ENCODE data around the gene LPA.

LPA gene

DNA sequence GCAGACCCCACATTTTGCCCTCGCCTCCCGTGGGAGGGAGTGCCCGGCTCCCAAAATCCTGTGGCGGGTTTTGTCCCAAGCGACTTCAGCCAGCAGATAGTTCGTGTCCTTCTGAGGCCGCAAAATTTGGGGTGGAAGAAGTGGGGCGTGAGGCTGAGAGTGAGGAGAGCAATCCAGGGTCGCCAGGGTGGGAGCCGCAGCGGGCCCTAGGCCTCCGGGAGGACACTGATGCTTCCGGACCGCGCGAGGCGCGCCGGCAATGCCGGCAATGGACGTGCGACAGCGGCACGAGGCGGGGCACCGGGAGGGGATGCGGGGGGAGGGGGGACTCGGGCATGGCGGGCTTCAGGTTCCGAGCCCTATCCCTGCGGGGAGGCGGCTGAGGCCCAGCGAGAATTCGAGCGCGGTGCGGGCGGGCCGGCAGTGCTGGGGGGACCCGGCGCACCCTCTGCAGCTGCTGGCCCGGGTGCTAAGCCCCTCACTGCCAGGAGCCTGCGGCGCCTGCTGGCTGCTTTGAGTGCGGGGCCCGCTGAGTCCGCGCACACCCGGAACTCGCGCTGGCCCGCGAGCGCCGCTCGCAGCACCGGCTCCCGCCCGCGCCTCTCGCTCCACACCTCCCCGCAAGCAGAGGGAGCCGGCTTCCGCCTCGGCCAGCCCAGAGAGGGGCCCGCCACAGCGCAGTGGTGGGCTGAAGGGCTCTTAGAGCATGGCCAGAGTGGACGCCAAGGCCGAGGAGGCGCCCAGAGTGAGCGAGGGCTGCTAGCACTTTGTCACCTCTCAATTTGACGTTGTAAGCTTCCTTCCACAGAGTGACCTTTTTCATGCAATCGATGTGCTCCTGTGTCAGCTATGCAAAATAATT lies 143.8 kb downstream of the LPA start:
- DNase-seq (ENCODE audit: low read depth in 2 of 3, low spot score in 2 of 3), result peak; percentile 10 to 74 (median 55)

DNA sequence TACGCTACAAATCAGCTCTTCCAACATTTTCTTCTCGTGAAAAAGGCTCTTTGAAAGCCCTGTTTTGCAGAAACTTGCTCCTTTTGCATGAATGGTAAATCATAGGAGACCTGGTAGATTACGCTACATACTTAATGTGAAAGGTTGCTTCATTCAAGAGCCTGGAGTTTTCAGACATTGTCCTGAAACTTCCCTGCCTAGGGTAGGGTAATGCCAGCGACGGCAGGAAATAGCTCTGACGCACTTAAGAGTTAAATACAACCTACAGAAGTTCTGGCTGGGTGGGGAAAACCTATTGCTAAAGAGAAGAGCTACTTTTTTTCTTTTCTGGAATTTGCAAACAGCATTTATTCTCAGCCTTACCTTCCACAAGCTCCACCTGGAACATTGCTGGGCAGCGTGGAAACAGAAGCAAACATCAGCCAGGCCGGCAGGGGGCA lies 144.5 kb downstream of the LPA start:
- peak in 1 of 3 experiments; percentile 72 for DNase-seq (ENCODE audit: low read depth in 2 of 3, low spot score in 2 of 3)

DNA sequence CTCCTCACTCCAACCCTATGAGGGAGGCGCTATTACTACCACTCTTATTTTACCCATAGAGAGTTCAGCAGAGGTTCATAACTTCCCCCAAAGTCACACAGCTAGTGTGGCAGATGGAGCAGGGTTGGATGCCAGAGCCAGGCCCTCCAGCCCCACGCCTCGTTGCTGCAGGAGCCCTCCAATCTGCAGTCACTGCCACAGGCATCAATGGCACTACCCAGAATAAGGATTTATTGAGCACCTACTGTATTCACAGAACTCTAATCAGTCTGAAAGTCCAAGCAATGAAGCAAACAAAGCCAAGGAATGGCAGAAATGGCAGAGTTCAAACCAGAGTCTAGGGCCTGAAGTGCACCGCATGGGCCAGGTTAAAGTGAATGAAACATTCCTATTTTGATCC lies 144.9 kb downstream of the LPA start:
- no peak for DNase-seq (ENCODE audit: low read depth in 2 of 3, low spot score in 2 of 3)

DNA sequence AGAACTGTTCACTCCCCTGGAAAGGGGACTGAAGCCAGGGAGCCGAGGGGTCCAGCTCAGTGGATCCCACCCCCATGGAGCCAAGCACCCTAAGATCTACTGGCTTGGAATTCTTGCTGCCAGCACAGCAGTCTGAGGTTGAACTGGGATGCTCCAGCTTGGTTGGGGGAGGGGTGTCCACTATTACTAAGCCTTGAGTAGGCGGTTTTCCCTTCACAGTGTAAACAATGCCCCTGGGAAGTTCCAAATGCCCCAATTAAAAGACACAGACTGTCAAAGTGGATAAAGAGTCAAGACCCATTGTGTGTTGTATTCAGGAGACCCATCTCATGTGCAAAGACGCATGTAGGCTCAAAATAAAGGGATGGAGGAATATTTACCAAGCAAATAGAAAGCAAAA lies 150.2 kb downstream of the LPA start:
- DNase-seq (ENCODE audit: low read depth in 2 of 3, low spot score in 2 of 3), result no peak

DNA sequence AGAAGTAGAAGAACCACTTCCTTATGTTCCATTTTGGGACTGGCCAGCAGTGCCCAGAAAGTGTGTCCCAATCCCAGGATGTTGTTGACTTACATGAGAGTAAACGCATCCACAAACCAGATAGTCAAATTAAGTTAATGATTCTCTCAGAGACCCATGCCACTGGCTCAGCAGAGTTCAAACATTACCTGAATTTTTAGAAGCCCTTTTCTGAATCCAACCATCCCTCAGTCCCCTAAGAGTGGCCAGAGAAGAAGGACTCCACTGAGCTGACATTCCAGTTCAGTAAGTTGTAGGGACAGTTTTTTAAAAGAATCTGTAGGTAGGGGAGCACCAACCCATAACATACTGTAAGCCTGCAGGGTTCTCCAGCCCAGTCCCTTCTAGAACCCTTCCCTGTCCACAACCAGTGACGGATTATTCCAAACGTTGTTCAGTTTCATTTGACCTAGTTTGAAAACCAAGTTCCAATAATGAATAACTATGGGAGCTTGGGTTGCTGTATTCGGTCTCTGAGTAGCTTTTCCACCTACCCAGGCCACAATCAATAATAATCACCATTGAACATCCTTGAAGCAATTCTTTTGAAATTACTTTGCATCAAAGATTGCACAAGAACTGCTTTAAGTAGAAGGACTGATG lies 153.0 kb downstream of the LPA start:
- DNase-seq (ENCODE audit: low read depth in 2 of 3, low spot score in 2 of 3), result no peak

DNA sequence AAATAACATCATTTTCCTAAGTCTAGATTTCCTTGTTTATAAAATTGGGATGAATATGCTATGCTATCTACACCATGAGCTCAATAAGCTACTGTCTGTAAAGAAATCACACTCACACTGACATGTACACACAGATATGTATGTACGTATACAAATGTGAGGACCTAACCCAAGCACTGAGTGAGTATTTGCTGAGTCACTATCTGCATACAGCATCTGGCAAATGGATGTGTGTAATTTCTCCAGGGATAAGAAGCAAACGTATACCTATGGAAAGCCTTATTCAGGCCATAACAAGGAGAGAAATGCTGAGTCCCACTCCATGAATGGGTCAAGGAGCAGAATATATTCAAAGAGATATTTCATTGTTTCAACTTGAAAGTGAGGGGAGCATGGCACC lies 153.9 kb downstream of the LPA start:
- no peak for DNase-seq (ENCODE audit: low read depth in 2 of 3, low spot score in 2 of 3)

DNA sequence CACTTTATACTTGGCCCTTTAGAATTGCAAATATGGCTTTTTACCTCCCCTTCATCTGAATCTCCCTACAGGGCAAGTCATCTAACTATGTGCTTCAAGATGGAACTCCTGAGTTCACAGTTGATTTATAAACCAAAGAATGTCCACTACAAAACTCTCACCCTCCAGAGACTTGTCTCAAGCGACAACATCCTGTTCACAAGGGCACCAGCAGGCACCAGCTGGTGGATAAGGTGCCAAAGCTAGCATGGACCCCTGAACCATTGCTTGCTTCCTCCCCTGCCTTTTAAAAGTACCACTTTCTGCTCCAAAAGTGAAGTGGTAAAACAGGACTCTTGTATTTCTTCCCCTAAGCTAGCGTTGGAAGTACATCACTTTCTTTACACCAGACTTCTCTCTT lies 154.5 kb downstream of the LPA start:
- no peak for DNase-seq (ENCODE audit: low read depth in 2 of 3, low spot score in 2 of 3)

DNA sequence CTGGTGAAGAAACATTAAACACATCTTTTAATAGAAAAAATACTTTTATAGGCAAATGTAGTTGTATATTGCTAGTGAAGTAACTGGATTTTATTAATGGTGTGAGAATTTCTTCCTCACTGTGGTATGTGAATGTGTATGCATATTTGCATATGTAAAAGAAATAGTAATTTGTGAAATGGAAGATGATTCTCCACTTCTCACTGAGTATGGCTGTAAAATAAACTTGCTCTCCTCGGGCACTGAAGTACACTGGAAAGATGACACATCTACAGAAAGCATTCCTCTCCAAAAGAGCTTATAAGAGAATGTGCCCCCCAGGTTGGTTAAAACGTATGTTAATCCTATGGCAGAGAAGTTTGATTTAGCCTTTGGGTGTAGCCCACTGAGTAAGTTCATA lies 155.5 kb downstream of the LPA start:
- DNase-seq (ENCODE audit: low read depth in 2 of 3, low spot score in 2 of 3), result no peak

DNA sequence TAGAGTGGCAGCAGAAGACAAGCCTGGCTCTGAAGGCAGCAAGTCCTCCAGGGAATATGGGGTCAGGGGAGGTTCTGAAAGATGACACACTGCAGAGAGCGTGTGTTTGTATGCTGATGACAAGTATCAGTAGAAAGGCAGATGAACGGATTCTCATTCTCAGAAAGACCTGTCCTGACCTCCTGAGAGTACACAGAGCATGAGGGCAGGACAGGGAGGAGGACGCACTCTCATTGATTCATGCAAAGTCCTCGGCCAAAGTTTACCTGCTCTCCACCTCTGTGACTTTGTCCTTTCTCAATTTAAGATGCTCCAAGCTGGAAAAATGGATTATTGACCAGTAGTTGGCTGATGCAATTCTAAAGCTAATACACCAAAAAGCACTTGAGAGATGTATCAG lies 156.7 kb downstream of the LPA start:
- no peak for DNase-seq (ENCODE audit: low read depth in 2 of 3, low spot score in 2 of 3)

DNA sequence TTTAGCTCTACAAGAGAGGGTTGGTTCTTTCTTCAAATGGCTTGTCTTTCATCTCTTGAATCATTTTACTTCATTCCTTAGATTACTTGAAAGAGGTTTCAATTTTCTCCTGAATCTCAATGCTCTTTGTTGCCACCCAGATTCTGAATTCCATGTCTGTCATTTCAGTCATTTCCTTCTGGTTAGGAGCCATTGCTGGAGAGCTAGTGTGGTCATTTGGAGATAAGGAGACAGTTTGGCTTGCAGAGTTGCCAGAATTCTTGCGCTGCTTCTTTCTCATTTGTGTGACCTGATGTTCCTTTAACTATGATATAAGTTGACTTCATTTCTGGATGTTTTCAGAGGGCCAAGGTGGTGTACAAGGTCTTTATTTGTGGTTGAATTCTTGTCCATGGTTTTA lies 158.1 kb downstream of the LPA start:
- no peak for DNase-seq (ENCODE audit: low read depth in 2 of 3, low spot score in 2 of 3)

DNA sequence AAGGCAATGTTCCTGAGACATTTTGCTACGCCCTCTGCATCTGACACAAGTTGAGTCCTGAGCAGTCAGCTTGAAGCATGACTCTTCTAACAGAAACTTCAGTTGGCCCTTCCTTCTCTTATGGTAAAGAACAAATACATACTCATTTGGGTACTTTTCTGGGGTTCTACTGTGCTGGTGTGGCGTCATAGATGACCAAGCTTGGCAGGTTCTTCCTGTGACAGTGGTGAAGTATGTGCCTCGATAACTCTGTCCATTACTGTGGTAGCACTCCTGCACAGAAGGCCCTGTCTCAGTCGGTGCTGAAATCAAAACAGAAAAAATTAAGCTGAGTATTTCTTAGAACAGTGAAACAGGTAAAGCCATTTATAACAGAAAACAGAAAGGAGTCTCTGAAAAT lies 163.4 kb downstream of the LPA start:
- no peak for DNase-seq (ENCODE audit: low read depth in 2 of 3, low spot score in 2 of 3)

DNA sequence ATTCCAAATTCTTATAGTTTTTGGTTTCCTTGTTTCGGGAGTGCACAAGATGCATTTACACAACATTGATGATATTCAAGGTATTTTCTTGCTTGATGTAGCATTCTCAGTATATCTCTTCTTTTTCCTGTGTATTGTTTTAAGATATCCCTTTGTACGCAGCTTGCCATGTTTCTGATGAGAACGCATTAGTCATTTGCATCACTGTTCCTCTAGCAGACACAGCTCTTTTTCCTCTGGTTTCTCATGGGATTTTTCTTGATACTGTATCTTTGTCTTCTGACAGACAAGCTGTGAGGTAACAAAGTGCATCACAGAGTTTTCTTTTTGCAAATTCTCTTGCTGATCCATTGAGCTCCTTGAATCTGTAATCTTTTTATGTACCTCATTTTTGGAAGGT lies 169.5 kb downstream of the LPA start:
- no peak for DNase-seq (ENCODE audit: low read depth in 2 of 3, low spot score in 2 of 3)

DNA sequence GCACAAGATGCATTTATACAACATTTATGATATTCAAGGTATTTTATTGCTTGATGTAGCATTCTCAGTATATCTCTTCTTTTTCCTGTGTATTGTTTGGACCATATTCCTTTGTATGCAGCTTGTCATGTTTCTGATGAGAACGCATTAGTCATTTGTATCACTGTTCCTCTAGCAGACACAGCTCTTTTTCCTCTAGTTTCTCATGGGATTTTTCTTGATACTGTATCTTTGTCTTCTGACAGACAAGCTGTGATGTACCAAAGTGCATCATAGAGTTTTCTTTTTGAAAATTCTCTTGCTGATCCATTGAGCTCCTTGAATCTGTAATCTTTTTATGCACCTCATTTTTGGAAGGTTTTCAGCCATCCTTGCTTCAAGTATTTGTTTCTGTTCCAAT lies 175.0 kb downstream of the LPA start:
- DNase-seq (ENCODE audit: low read depth in 2 of 3, low spot score in 2 of 3), result no peak

DNA sequence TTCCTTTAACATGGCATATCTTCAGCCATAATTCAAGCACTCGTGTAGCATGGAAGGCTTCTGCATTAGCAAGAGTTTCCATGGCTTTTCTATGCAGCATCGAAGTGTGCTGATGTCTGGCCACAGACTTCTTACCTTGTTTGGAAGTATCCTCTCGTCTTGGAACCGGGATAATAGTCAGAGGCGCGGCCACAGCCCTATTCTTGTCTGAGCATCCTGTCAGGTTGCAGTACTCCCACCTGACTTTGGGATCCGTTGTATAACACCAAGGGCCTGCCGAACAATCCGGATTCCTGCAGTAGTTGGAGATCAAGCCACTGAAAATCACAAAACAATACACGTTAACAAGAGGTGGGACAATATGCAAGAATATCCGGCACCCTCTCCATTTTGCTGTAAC lies 177.0 kb downstream of the LPA start:
- no peak for DNase-seq (ENCODE audit: low read depth in 2 of 3, low spot score in 2 of 3)
